WTC11 (cell line): ENCODE measurements around the gene XIAP. TPM values are rescaled to one million over a fixed set of nuclear protein-coding genes. Genes with fewer than 3 reads are reported as not detected.

Experiments used
- ATAC-seq: fragments of 200-7000 bp; cut with Tn5 transposase; 2 replicates; pipeline ENCODE4 v1.10.0; 2021; ENCODE audit warnings: mild to moderate bottlenecking, moderate library complexity
- CTCF ChIA-PET: fragments of 300-600 bp; sonication (Branson Sonifier 250); formaldehyde crosslinking; loops from one replicate; lab custom pipeline; 2021; ENCODE audit warnings: antibody characterized with exemption; lab: Charles Lee
- POLR2A ChIA-PET: fragments of 350-600 bp; sonication (Branson Sonifier 250); formaldehyde crosslinking; loops from one replicate; lab custom pipeline; 2021; ENCODE audit warnings: antibody characterized with exemption; lab: Charles Lee
- DNase-seq: peaks from one replicate; pipeline ENCODE4 v3.0.0; 2021; ENCODE audit warnings: low spot score
- H3K27ac Mint-ChIP-seq: 2 replicates; pipeline ENCODE4 v1.8.0; 2021; ENCODE audit warnings: mixed read lengths
- H3K27me3 Mint-ChIP-seq: 2 replicates; pipeline ENCODE4 v1.8.0; 2021; ENCODE audit warnings: low read depth, mild to moderate bottlenecking, moderate library complexity, mixed read lengths
- H3K36me3 Mint-ChIP-seq: 2 replicates; pipeline ENCODE4 v1.8.0; 2021; ENCODE audit warnings: mixed read lengths
- H3K4me1 Mint-ChIP-seq: 2 replicates; pipeline ENCODE4 v1.8.0; 2022; ENCODE audit warnings: mixed read lengths
- H3K4me3 Mint-ChIP-seq: 2 replicates; pipeline ENCODE4 v1.8.0; 2021; ENCODE audit warnings: mild to moderate bottlenecking, moderate library complexity, mixed read lengths
- H3K9me3 Mint-ChIP-seq: 2 replicates; pipeline ENCODE4 v1.8.0; 2021; ENCODE audit warnings: mixed read lengths
- CBFB ChIP-seq: sonication (generic); formaldehyde crosslinking; IDR thresholded peaks from 2 replicates; pipeline ENCODE4 v1.8.1; 2022; ENCODE audit warnings: mild to moderate bottlenecking, low read depth, missing genetic modification reagents
- CREM ChIP-seq: sonication (generic); formaldehyde crosslinking; IDR thresholded peaks from 2 replicates; pipeline ENCODE4 v1.8.1; 2022; ENCODE audit warnings: mild to moderate bottlenecking, missing genetic modification reagents, moderate library complexity
- ELF4 ChIP-seq: sonication (generic); formaldehyde crosslinking; IDR thresholded peaks from 2 replicates; pipeline ENCODE4 v1.8.1; 2022; ENCODE audit warnings: low read depth, mild to moderate bottlenecking, moderate library complexity, missing genetic modification reagents
- GABPB1 ChIP-seq: sonication (generic); formaldehyde crosslinking; IDR thresholded peaks from 2 replicates; pipeline ENCODE4 v1.8.1; 2023; ENCODE audit warnings: mild to moderate bottlenecking, missing genetic modification reagents
- JAZF1 ChIP-seq: fragments of 250-450 bp; sonication (Bioruptor Pico); IDR thresholded peaks from 2 replicates; pipeline ENCODE4 v1.9.0; 2021; ENCODE audit warnings: moderate library complexity, mild to moderate bottlenecking, inconsistent platforms
- KAT7 ChIP-seq: sonication (generic); formaldehyde crosslinking; IDR thresholded peaks from 2 replicates; pipeline ENCODE4 v1.8.1; 2023; ENCODE audit warnings: missing genetic modification reagents, mild to moderate bottlenecking, borderline replicate concordance
- OVOL2 ChIP-seq: fragments of 250-450 bp; sonication (Bioruptor Pico); IDR thresholded peaks from 2 replicates; pipeline ENCODE4 v1.9.0; 2021; ENCODE audit warnings: mild to moderate bottlenecking, borderline replicate concordance
- RELA ChIP-seq: sonication (generic); formaldehyde crosslinking; IDR thresholded peaks from 2 replicates; pipeline ENCODE4 v1.8.1; 2022; ENCODE audit warnings: missing genetic modification reagents, mild to moderate bottlenecking, borderline replicate concordance
- TEAD1 ChIP-seq: sonication (generic); formaldehyde crosslinking; IDR thresholded peaks from 2 replicates; pipeline ENCODE4 v1.8.0; 2022; ENCODE audit warnings: mild to moderate bottlenecking, missing genetic modification reagents
- TP53 ChIP-seq: sonication (generic); formaldehyde crosslinking; IDR thresholded peaks from 2 replicates; pipeline ENCODE4 v1.8.1; 2023; ENCODE audit warnings: mild to moderate bottlenecking, missing genetic modification reagents
- ZNF138 ChIP-seq: sonication (generic); formaldehyde crosslinking; conservative IDR thresholded peaks from 2 replicates; pipeline ENCODE4 v1.8.1; 2022; ENCODE audit warnings: mild to moderate bottlenecking, moderate library complexity, missing genetic modification reagents
- ZNF317 ChIP-seq: sonication (generic); formaldehyde crosslinking; IDR thresholded peaks from 2 replicates; pipeline ENCODE4 v1.8.1; 2023; ENCODE audit warnings: low read depth, mild to moderate bottlenecking, moderate library complexity, missing genetic modification reagents, borderline replicate concordance
- ZNF423 ChIP-seq: fragments of 250-450 bp; sonication (Bioruptor Pico); IDR thresholded peaks from 2 replicates; pipeline ENCODE4 v2.1.2; 2022; ENCODE audit warnings: mild to moderate bottlenecking, moderate library complexity
- total RNA-seq: library from RNA; stranded (reverse); gene quantifications from 3 replicates; pipeline ENCODE4 v1.2.3, GENCODE V29; 2021
- TF ChIP-seq, protein P1 (sequence below): sonication (generic); formaldehyde crosslinking; IDR thresholded peaks from 2 replicates; pipeline ENCODE4 v1.8.1; 2022; ENCODE audit warnings: low read depth, missing genetic modification reagents, borderline replicate concordance
- TF ChIP-seq, protein P2 (sequence below): sonication (generic); formaldehyde crosslinking; IDR thresholded peaks from 2 replicates; pipeline ENCODE4 v1.8.1; 2022; ENCODE audit warnings: missing genetic modification reagents, borderline replicate concordance
- TF ChIP-seq, protein P3 (sequence below): fragments of 250-450 bp; sonication (Bioruptor Pico); IDR thresholded peaks from 2 replicates; pipeline ENCODE4 v1.9.0; 2021; ENCODE audit warnings: moderate library complexity, mild to moderate bottlenecking, inconsistent platforms, borderline replicate concordance
- TF ChIP-seq, protein P4 (sequence below): sonication (generic); formaldehyde crosslinking; IDR thresholded peaks from 2 replicates; pipeline ENCODE4 v1.8.0; 2022; ENCODE audit warnings: mild to moderate bottlenecking, missing genetic modification reagents
- TF ChIP-seq, protein P5 (sequence below): fragments of 250-450 bp; sonication (Bioruptor Pico); conservative IDR thresholded peaks from 2 replicates; pipeline ENCODE4 v1.9.0; 2021; ENCODE audit warnings: mild to moderate bottlenecking
- TF ChIP-seq, protein P6 (sequence below): sonication (generic); formaldehyde crosslinking; IDR thresholded peaks from 2 replicates; pipeline ENCODE4 v1.8.0; 2023; ENCODE audit warnings: missing genetic modification reagents
- TF ChIP-seq, protein P7 (sequence below): fragments of 250-450 bp; sonication (Bioruptor Pico); IDR thresholded peaks from 2 replicates; pipeline ENCODE4 v1.9.0; 2021; ENCODE audit warnings: mild to moderate bottlenecking
- TF ChIP-seq, protein P8 (sequence below): fragments of 200-600 bp; IDR thresholded peaks from 2 replicates; pipeline ENCODE4 v1.8.0; 2022; ENCODE audit warnings: antibody characterized with exemption

XIAP gene
- total RNA-seq, 1 experiment from 2014 or later: 40.7 TPM

DNA sequence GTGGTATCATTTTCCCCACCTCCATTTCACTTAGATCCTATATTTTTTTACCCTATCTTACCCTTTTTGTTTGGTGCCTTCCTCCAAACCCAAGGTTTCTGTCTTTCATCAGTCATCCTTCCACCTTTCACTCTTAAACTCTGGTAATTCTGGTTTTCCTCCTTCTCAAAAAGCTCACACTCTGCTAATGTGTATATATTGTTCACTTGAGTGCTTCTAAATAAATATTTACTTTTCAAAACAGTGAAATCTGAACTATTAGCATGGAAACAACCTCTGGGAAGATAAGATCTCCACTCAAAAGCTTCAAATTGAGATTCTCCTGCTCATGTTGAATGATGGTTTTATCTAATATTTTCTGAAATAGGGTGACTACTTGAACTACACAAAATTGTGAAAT, 21.5 kb downstream of the XIAP start:
- POLR2A ChIA-PET: no interaction called here
- ATAC-seq (no peak), DNase-seq (no peak)
- TF ChIP-seq, protein P1, sequence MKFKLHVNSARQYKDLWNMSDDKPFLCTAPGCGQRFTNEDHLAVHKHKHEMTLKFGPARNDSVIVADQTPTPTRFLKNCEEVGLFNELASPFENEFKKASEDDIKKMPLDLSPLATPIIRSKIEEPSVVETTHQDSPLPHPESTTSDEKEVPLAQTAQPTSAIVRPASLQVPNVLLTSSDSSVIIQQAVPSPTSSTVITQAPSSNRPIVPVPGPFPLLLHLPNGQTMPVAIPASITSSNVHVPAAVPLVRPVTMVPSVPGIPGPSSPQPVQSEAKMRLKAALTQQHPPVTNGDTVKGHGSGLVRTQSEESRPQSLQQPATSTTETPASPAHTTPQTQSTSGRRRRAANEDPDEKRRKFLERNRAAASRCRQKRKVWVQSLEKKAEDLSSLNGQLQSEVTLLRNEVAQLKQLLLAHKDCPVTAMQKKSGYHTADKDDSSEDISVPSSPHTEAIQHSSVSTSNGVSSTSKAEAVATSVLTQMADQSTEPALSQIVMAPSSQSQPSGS: no peak
- TF ChIP-seq TEAD1 (CRISPR knock-in tag): no peak
- TF ChIP-seq GABPB1 (CRISPR knock-in tag): no peak
- TF ChIP-seq, protein P2, sequence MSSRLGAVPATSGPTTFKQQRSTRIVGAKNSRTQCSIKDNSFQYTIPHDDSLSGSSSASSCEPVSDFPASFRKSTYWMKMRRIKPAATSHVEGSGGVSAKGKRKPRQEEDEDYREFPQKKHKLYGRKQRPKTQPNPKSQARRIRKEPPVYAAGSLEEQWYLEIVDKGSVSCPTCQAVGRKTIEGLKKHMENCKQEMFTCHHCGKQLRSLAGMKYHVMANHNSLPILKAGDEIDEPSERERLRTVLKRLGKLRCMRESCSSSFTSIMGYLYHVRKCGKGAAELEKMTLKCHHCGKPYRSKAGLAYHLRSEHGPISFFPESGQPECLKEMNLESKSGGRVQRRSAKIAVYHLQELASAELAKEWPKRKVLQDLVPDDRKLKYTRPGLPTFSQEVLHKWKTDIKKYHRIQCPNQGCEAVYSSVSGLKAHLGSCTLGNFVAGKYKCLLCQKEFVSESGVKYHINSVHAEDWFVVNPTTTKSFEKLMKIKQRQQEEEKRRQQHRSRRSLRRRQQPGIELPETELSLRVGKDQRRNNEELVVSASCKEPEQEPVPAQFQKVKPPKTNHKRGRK (CRISPR knock-in tag): no peak
- no peak for TF ChIP-seq ELF4 (CRISPR knock-in tag)
- TF ChIP-seq KAT7 (CRISPR knock-in tag): no peak
- no peak for TF ChIP-seq TP53 (CRISPR knock-in tag)
- TF ChIP-seq JAZF1 (CRISPR knock-in tag): no peak
- TF ChIP-seq, protein P3, sequence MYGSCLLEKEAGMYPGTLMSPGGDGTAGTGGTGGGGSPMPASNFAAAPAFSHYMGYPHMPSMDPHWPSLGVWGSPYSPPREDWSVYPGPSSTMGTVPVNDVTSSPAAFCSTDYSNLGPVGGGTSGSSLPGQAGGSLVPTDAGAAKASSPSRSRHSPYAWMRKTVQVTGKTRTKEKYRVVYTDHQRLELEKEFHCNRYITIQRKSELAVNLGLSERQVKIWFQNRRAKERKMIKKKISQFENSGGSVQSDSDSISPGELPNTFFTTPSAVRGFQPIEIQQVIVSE (CRISPR knock-in tag): no peak
- TF ChIP-seq, protein P4, sequence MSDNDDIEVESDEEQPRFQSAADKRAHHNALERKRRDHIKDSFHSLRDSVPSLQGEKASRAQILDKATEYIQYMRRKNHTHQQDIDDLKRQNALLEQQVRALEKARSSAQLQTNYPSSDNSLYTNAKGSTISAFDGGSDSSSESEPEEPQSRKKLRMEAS (CRISPR knock-in tag): no peak
- TF ChIP-seq, protein P5, sequence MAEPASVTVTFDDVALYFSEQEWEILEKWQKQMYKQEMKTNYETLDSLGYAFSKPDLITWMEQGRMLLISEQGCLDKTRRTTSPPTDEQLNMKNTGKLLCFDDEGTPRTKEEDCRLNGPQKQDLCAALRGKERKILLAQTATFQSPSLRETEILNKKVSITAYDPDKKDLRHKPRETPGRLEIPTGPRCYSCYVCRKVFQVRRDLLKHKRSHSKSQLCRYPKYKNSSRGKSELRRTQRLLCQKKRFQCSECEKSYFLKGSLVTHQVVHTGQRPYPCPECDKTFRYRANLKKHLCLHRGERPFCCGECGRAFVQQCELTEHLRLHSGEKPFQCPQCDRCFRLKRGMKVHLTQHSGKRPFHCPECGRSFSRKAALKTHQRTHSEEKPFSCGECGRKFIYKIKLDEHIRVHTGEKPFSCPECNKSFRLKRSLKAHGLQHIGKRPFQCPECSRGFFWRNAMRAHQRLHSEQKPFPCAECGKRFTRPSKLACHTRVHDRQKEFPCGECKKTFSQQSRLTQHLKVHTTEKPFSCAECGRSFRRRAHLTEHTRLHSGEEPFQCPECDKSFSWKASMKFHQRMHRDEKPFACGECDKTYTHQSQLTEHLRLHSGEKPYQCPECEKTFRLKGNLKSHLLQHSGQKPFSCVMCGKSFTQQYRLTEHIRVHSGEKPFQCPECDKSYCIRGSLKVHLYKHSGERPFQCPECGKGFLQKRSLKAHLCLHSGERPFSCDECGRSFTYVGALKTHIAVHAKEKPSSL (CRISPR knock-in tag): no peak
- no peak for TF ChIP-seq ZNF423 (CRISPR knock-in tag)
- TF ChIP-seq ZNF138 (CRISPR knock-in tag): no peak
- Mint-ChIP-seq H3K27me3 (no peaks in the 10 kb centered on the region), H3K9me3 (no peaks in the 10 kb centered on the region), H3K36me3 (0 out of 2 replicates have a peak, but pooled peaks cover 2% of the 10 kb centered on the region), H3K4me3 (no peak overlapping the region), H3K4me1 (no peaks in the 10 kb centered on the region; the same call in 1 of the 2 replicates), H3K27ac (peak overlapping the region; percentile 34)
- CTCF ChIA-PET: no interaction called here

DNA sequence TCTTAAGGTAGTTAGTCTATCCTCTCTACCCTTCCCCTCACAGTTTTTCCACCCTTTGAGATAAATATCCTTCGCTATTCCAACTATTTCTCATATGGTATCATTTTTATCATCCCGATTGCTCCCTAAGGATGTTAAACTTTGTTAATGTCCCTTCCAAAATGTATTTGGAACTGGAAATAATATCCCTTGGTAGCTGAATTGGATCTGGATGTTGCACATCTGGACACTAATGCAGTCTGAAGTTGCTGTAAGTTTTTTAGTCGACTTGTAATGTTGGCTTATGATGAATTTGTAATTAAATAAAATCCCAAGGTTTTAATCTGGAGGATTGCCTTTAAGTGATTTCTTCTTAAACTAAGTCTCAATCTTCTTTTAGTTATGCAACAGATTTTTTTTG, 22.5 kb downstream of the XIAP start:
- H3K9me3 Mint-ChIP-seq: no peaks in the 10 kb centered on the region
- POLR2A ChIA-PET: no interaction called here
- no peaks in the 10 kb centered on the region for H3K36me3 Mint-ChIP-seq
- H3K27me3 Mint-ChIP-seq: no peaks in the 10 kb centered on the region
- no peak overlapping the region for H3K27ac Mint-ChIP-seq
- H3K4me3 Mint-ChIP-seq: no peak overlapping the region
- no peak for DNase-seq
- no peak for ATAC-seq
- CTCF ChIA-PET: no interaction called here
- no peaks in the 10 kb centered on the region; the same call in 1 of the 2 replicates for H3K4me1 Mint-ChIP-seq
- TF ChIP-seq CBFB (CRISPR knock-in tag) (no peak), ZNF317 (no peak), OVOL2 (CRISPR knock-in tag) (no peak), RELA (no peak), CREM (no peak)
- TF ChIP-seq, protein P6, sequence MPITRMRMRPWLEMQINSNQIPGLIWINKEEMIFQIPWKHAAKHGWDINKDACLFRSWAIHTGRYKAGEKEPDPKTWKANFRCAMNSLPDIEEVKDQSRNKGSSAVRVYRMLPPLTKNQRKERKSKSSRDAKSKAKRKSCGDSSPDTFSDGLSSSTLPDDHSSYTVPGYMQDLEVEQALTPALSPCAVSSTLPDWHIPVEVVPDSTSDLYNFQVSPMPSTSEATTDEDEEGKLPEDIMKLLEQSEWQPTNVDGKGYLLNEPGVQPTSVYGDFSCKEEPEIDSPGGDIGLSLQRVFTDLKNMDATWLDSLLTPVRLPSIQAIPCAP: no peak
- TF ChIP-seq, protein P7, sequence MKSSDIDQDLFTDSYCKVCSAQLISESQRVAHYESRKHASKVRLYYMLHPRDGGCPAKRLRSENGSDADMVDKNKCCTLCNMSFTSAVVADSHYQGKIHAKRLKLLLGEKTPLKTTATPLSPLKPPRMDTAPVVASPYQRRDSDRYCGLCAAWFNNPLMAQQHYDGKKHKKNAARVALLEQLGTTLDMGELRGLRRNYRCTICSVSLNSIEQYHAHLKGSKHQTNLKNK: no peak
- TF ChIP-seq, protein P8, sequence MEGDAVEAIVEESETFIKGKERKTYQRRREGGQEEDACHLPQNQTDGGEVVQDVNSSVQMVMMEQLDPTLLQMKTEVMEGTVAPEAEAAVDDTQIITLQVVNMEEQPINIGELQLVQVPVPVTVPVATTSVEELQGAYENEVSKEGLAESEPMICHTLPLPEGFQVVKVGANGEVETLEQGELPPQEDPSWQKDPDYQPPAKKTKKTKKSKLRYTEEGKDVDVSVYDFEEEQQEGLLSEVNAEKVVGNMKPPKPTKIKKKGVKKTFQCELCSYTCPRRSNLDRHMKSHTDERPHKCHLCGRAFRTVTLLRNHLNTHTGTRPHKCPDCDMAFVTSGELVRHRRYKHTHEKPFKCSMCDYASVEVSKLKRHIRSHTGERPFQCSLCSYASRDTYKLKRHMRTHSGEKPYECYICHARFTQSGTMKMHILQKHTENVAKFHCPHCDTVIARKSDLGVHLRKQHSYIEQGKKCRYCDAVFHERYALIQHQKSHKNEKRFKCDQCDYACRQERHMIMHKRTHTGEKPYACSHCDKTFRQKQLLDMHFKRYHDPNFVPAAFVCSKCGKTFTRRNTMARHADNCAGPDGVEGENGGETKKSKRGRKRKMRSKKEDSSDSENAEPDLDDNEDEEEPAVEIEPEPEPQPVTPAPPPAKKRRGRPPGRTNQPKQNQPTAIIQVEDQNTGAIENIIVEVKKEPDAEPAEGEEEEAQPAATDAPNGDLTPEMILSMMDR: no peak
- TF ChIP-seq, all 79 proteins: peak for 0
